A549 treated with Mapracorat at 1 μM for 4 hours (cell line): Measurements from ENCODE around the gene LPGAT1. TPM values are rescaled to one million over a fixed set of nuclear protein-coding genes. Genes with fewer than 3 reads are reported as not detected.

Experiments
- total RNA-seq: library from RNA; stranded (reverse); fragments of 200-300 nt; extraction: Qiagen RNA extraction; gene quantifications from 5 replicates; pipeline ENCODE4 v1.2.3, GENCODE V29; 2022

LPGAT1 gene, protein sequence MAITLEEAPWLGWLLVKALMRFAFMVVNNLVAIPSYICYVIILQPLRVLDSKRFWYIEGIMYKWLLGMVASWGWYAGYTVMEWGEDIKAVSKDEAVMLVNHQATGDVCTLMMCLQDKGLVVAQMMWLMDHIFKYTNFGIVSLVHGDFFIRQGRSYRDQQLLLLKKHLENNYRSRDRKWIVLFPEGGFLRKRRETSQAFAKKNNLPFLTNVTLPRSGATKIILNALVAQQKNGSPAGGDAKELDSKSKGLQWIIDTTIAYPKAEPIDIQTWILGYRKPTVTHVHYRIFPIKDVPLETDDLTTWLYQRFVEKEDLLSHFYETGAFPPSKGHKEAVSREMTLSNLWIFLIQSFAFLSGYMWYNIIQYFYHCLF
- total RNA-seq = 20.3 to 29.5 TPM (median 26.0 TPM) in 5 replicates

DNA sequence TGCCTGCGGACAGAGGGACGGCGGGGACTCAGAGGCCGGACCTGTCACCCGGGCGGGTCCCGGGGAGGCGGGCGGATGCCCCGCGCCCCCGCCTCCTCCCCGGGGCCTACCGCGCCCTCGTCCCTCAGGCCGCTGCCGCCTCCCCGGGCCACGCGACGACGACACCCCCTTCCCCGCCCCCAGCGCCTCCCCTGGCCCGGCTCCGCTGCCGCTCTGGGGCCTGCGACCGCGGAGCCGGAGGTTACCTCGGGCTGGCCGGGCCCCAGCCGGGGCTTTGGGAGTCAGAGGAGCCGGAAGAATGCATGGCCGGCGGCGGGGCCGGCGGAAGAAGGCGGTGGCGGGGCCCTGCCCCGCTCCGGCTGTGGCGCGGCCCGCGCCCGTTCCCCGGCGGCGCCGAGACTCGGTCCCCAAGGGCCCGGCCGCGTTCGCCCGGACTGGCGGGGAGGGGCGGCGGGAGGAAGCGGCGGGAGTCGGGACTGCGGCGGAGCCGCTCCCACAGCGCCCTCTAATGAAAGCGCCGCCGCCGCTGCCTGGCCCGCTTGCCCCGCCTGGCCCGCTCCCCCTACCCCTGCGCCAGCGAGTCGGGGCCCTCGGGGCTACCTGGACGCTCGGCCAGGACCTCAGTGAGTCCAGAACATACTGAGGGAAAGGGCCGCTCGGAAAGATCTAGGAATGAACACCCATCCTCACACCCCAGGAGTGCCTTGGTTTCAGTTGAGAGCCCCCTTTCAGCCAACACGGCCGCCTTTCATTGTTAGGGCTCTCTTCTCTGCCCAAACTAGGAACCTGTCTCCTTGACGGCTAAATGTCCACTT lies at the start of gene LPGAT1:
LPGAT1 (minus strand) TSS at position 436 of the 815 bp plus-strand sequence. CDS start 1,467 bp downstream, outside the sequence.

Other genes with a start within 250 kb of the LPGAT1 start
- 34.9 to 45.6 TPM (median 44.5 TPM) in 5 replicates for gene NEK2, start 155.1 kb downstream of the LPGAT1 start, total RNA-seq
- 16.5 to 19.5 TPM (median 19.4 TPM) in 5 replicates for gene INTS7, start 204.8 kb upstream of the LPGAT1 start, total RNA-seq
- gene DTL, start 205.0 kb upstream of the LPGAT1 start, total RNA-seq = 17.4 to 23.7 TPM (median 23.2 TPM) in 5 replicates